Thoracic aorta (tissue), 2 donors: ENCODE results near the gene C1QA. TPM values are rescaled to one million over a fixed set of nuclear protein-coding genes. Genes with fewer than 3 reads are reported as not detected.

Source experiments
- ATAC-seq: fragments of 150-250 bp; one replicate; pipeline ENCODE4 v1.8.0; 2017; ENCODE audit warnings: low read depth; ENCODE audit not compliant: insufficient number of reproducible peaks, low FRiP score
- DNase-seq: peaks from one replicate; pipeline ENCODE4 v3.0.0-alpha.2; 2020; ENCODE audit warnings: low spot score
- H3K27ac ChIP-seq, 2 donors: fragments of 200-600 bp; sonication (generic); 1 replicate in 1 of 2; 2 replicates in 1 of 2; pipeline ENCODE4 v1.5.1; 2016; ENCODE audit warnings: mild to moderate bottlenecking in 2 of 2, moderate library complexity in 2 of 2
- H3K27me3 ChIP-seq: fragments of 200-600 bp; sonication (generic); replicated peaks from 2 replicates; pipeline ENCODE4 v1.6.0; 2016; ENCODE audit warnings: mild to moderate bottlenecking; ENCODE audit not compliant: insufficient read depth
- H3K36me3 ChIP-seq: fragments of 200-600 bp; sonication (generic); one replicate; pipeline ENCODE4 v1.5.1; 2016
- H3K4me1 ChIP-seq, 2 donors: fragments of 200-600 bp; sonication (generic); 1 replicate in 1 of 2; 2 replicates in 1 of 2; pipeline versions ENCODE4 v1.5.1 to v1.6.0; 2016; ENCODE audit warnings: low read depth in 2 of 2, mild to moderate bottlenecking in 1 of 2; ENCODE audit not compliant: control insufficient read depth in 1 of 2
- H3K4me3 ChIP-seq: fragments of 200-600 bp; sonication (generic); 2 replicates; pipeline ENCODE4 v1.5.1; 2016; ENCODE audit warnings: mild to moderate bottlenecking
- H3K9me3 ChIP-seq: fragments of 200-600 bp; sonication (generic); 2 replicates; pipeline ENCODE4 v1.5.1; 2016
- CTCF ChIP-seq: fragments of 200-600 bp; sonication (generic); IDR thresholded peaks from one replicate; pipeline ENCODE4 v1.5.1; 2019; ENCODE audit warnings: antibody characterized with exemption
- total RNA-seq, 2 donors: library from RNA; depleted of rRNA; stranded (reverse); fragments of >200 nt; gene quantifications; one replicate each; pipeline versions ENCODE4 v1.1.0 to v1.2.3, GENCODE V29; 2016

The C1QA gene
- total RNA-seq, 2 donors from 2014 or later: 234 to 501 TPM

- Histone ChIP-seq H3K4me3 (no peak overlapping the region), H3K27ac (no peak overlapping the region), H3K27me3 (no peaks in the 10 kb centered on the region), H3K4me1 (no peaks in the 10 kb centered on the region), H3K9me3 (no peaks in the 10 kb centered on the region), H3K36me3 (no peaks in the 10 kb centered on the region)
- no peak for TF ChIP-seq CTCF
- DNase-seq (no peak), ATAC-seq (no peak)
Measured at GRCh38 chr1:22633697-22634463, 2.5 kb upstream of the C1QA start.

GRCh38 chr1:22635436-22635835 lies 992 bp upstream of the C1QA start:
- no peak overlapping the region for H3K27ac ChIP-seq
- H3K4me3 ChIP-seq: no peak overlapping the region
- TF ChIP-seq CTCF: no peak
- no peaks in the 10 kb centered on the region for H3K9me3 ChIP-seq
- ATAC-seq: no peak
- H3K4me1 ChIP-seq: no peaks in the 10 kb centered on the region
- H3K36me3 ChIP-seq: no peaks in the 10 kb centered on the region
- no peaks in the 10 kb centered on the region for H3K27me3 ChIP-seq
- no peak for DNase-seq

- no peak overlapping the region for H3K27ac ChIP-seq
- H3K4me1 ChIP-seq: no peaks in the 10 kb centered on the region
- no peaks in the 10 kb centered on the region for H3K27me3 ChIP-seq
- H3K36me3 ChIP-seq: no peaks in the 10 kb centered on the region
- TF ChIP-seq CTCF: no peak
- H3K4me3 ChIP-seq: peak overlapping the region; percentile 60
- H3K9me3 ChIP-seq: no peaks in the 10 kb centered on the region
- ATAC-seq (no peak), DNase-seq (no peak)
Measured at GRCh38 chr1:22636927-22637326, 499 bp downstream of the C1QA start.

GRCh38 chr1:22637907-22638445 lies 1.5 kb downstream of the C1QA start:
- H3K27me3 ChIP-seq: no peaks in the 10 kb centered on the region
- peak overlapping the region; percentile 60 for H3K4me3 ChIP-seq
- ATAC-seq: no peak
- H3K36me3 ChIP-seq: no peaks in the 10 kb centered on the region
- H3K4me1 ChIP-seq: peaks cover 0 to 2% of the 10 kb centered on the region in 2 donors
- TF ChIP-seq CTCF: no peak
- no peak for DNase-seq
- no peak overlapping the region for H3K27ac ChIP-seq
- H3K9me3 ChIP-seq: no peaks in the 10 kb centered on the region

GRCh38 chr1:22638476-22639234 lies 2.2 kb downstream of the C1QA start:
- Histone ChIP-seq H3K4me3 (peak overlapping the region; percentile 60), H3K36me3 (no peaks in the 10 kb centered on the region), H3K27ac (no peak overlapping the region), H3K4me1 (peaks cover 0 to 2% of the 10 kb centered on the region in 2 donors), H3K27me3 (no peaks in the 10 kb centered on the region), H3K9me3 (no peaks in the 10 kb centered on the region)
- ATAC-seq (no peak), DNase-seq (no peak)
- no peak for TF ChIP-seq CTCF
